Mesenteric fat pad (tissue), 1 donor: Measurements from ENCODE around the gene GHR. TPM values are rescaled to one million over a fixed set of nuclear protein-coding genes. Genes with fewer than 3 reads are reported as not detected.

Experiments
- DNase-seq: peaks from one replicate; pipeline ENCODE4 v3.0.0-alpha.2; 2020; ENCODE audit warnings: low spot score
- total RNA-seq: library from RNA; stranded (reverse); fragmentation: NEBNext Ultra II Directional; extraction: Animal tissue kit (Norgen Biotek cat#: 25700); gene quantifications from one replicate; pipeline ENCODE4 v1.2.1, GENCODE V29; 2021
- donor health status: DM: yes; HTN: yes; CAD: no.

The GHR gene
- total RNA-seq, 1 donor from 2014 or later = 145 TPM

GRCh38 chr5:42515504-42515903 is 92.3 kb downstream of the GHR start:
- no peak for DNase-seq

GRCh38 chr5:42516282-42517042 is 93.2 kb downstream of the GHR start:
- DNase-seq = no peak

DNA sequence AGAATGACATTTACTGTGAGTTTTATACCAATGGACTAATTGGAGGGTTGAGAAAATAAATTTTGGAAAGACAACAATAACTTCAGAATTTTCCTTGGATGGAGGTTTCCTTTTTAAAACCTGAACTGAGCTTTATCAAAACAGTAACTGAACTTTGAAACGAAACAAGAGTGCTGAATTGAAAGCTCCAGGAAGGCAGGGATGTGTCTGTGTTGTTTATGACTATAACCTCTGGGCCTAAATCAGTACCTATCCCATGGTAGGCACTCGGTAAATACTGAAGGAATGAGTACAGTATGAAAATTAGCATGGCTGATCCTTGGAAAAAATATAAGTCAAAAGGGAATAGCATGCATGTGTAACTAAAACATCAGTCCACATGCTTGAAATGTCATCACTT is 93.9 kb downstream of the GHR start:
- DNase-seq = no peak

- DNase-seq = no peak
These were observed 95.5 kb downstream of the GHR start for GRCh38 chr5:42518595-42519221.

GRCh38 chr5:42520203-42520602 is 97.0 kb downstream of the GHR start:
- no peak for DNase-seq

DNA sequence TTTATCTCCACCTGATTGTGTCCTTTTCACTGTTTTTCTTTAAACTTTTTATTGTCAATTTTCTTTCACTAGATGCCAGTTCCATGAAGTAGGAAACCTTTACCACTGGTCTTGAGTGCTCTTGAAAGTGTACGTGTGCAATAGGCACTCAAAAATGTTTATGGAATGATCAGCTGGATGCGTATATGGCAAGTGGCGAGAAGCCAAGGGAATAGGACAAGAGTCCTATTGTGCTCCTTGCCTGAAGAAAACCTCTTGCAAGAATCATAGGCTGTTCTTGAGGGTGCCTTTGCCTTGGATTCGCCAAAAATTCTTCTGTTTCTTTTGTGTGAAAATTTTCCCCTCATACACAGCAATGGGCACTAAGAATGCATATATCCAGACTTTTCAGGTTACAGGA is 97.7 kb downstream of the GHR start:
- DNase-seq = no peak

DNA sequence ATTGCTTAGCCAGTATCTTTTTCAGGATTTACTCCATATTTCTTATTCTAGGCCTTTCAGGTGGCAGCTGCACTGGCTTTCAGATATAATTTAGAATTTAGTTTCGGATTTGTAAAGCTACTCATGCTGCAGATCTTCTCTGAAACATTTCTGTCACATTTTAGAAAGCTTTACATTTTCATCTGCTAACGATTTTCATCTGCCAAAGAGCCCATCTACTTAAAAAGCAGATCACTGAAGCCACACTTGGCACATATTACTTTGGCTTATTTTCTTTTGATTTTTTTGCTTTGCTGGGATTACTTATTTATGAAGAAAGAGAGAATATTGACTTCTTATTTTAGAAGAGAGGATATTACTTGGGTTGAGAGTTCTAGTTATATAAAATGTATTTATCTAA is 98.2 kb downstream of the GHR start:
- no peak for DNase-seq

- DNase-seq = no peak
These were observed 99.5 kb downstream of the GHR start for GRCh38 chr5:42522783-42523182.

- no peak for DNase-seq
These were observed 102.9 kb downstream of the GHR start for GRCh38 chr5:42526179-42526578.

GRCh38 chr5:42531611-42532010 is 108.4 kb downstream of the GHR start:
- DNase-seq = no peak

GRCh38 chr5:42542106-42542505 is 118.9 kb downstream of the GHR start:
- no peak for DNase-seq

DNA sequence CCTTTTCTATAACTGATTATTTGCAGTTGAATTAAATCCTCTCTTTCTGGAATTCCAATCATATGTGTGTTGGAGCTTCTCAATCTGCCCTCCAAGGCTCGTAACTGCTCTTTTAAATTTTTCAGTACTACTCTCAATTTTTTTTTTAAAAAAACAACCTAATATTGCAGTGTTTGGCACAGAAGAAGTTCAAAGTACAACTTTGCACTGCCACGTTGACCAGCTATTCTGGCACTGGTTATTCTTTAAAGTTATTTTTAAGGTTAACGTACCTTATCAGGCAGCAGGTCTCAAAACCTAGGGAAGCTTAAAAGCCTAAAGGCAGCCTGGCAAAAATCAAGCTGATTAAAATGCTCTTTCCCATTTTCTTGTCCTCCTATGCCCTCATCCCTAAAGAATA is 120.5 kb downstream of the GHR start:
- no peak for DNase-seq

DNA sequence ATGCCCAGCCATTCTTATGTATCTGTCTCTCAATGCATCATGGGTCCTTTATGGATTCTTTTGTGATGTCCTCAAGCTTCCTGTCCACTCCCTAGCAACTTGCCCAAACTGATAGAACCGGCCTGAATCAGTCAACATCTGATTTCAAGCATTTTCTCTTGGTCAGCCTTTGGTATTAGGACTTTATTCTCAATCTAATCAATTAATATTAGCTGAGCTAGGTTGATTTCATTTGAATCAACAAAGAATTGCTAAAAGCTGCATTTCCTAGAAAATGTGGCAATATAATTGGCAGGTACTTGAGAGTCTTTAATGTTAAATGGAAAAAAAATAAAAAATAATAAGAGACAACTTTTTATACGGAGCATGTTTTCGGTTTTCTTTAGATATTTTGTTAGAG is 121.8 kb downstream of the GHR start:
- no peak for DNase-seq

- no peak for DNase-seq
These were observed 123.9 kb downstream of the GHR start for GRCh38 chr5:42547141-42547540.

DNA sequence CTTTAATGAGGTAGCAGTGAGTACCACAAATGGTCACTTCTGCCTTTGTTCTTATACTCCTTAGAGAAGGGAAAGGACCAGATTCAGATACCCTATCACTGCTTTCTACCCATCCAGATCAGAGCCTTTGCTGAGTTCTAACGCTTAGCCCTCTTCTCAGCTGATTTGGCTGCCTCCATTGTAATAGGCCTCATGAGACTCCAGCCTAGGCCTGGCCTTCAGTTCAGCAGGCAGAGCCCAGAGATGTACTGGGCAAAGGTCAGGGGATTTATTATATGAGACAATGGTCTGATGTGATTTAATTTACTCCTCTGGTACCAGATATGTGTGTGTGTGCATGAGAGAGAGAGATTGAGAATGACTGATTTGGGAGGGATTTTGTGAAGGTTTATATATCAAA is 124.7 kb downstream of the GHR start:
- DNase-seq = no peak

- DNase-seq = no peak
These were observed 129.4 kb downstream of the GHR start for GRCh38 chr5:42552597-42552996.

DNA sequence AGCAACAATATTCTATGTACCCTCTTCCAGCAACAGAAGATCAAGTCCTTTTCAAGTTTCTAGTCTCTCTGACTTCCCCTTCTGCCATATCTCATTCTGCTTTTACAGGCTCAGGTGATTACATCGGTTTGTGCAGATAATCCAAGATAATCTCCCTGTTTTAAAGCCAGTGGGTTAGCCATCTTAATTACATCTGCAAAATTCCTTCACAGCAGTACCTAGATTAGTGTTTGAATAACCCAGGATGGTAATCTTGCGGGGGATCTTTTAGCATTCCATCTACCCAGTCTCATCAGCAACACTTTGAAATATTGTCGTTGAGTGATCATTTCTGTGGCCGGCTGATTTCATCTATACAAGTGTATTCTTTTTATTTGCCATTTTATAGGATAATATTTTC is 130.2 kb downstream of the GHR start:
- DNase-seq = no peak

- DNase-seq = no peak
These were observed 131.8 kb downstream of the GHR start for GRCh38 chr5:42555010-42555409.

DNA sequence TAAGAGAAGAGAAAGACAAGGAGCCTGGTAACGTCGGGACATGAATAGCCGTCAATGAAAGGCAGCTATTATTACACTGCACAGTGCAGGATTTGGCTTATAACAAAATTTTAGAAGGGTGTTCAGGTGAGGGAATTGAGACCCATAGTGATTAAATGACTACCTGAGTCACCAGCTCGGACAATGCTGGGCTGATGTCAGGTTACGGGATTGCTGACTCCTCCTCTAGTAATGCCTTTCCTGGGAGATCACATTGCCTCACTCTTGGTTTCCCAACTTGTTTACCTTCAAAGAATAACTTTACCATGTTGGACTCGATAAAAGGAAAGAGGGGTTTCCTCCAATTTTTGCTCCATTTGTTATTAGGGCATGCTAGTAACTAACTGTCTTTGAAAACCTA is 132.6 kb downstream of the GHR start:
- DNase-seq = no peak

- DNase-seq = no peak
These were observed 134.4 kb downstream of the GHR start for GRCh38 chr5:42557689-42558088.

DNA sequence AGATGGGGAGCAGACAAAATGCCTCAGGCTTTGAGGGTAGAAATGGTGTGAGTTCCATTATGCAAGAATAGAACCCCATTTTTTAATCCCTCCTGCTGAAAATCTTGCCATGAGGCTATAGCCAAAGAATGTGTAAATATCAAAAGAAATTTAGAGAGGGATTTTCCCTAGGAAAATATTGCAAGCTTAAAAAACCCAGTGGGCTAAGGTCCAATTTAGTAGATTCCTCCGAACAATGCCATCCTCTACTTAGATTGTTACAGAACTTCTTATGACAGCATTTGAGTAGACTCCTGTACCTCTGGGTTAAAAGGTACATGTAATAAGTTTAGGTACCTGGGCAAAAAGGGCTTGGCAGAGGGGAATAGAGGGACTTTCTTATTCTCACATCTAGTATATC is 138.4 kb downstream of the GHR start:
- DNase-seq = no peak

DNA sequence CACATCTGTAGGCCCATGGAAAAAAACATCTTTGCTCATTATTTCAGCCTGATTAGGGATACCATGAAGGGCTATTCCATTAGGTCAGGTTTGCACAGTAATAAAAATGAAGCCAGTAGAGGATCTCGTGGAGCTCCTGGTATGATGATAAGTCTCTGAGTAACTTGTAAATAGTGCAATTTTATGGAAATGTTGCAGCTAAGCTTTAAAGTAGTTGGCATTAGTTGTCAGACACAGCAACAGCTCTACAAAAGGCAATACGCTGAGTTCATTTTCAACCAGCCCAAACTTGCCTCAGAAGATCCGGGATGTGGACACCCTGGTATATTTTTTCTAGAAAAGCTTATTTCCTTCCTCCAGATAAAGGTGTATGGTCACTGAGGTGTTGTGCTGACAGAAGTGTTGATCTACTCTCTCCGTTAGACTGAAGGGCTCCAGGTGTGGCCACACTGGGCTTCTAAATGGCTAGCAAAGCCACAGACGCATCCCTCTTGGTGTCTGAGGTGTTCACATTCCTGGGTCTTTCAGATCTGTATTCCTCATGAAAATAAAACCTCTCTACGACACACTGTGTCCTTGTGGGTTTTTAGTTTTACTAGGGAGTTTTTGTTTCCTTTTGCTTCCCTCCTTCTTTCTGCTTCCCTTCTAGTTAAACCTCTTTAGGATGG is 141.6 kb downstream of the GHR start:
- DNase-seq = no peak
